ENCODE results near the gene C4orf17. TPM values are rescaled to one million over a fixed set of nuclear protein-coding genes. Genes with fewer than 3 reads are reported as not detected.

The C4orf17 gene
- polyA plus RNA-seq, 2 donors = 0.01 TPM; not detected in 1

GRCh38 chr4:99591757-99592156 lies 80.9 kb downstream of the C4orf17 start:
- no peaks in the 10 kb centered on the region for H3K9me3 ChIP-seq (ENCODE audit: control insufficient read depth in 2 of 2, insufficient read depth in 1 of 2, low read depth in 1 of 2, low read length in 1 of 2)
- 87 to 94% methylated on average over 3 of the region's 3 CpGs for WGBS, 2 donors
- no peaks in the 10 kb centered on the region for H3K36me3 ChIP-seq (ENCODE audit: control insufficient read depth in 2 of 2, insufficient read depth in 2 of 2, low read length in 1 of 2)
- H3K4me3 ChIP-seq (ENCODE audit: low read depth in 1 of 2, low read length in 2 of 2) = no peak overlapping the region
- no peaks in the 10 kb centered on the region for H3K27me3 ChIP-seq (ENCODE audit: control insufficient read depth in 1 of 2, insufficient read depth in 2 of 2, low read length in 2 of 2)
- no peaks in the 10 kb centered on the region for H3K4me1 ChIP-seq (ENCODE audit: control insufficient read depth in 2 of 2, insufficient read depth in 2 of 2, low read length in 1 of 2)
- H3K27ac ChIP-seq (ENCODE audit: low read depth in 2 of 2, low read length in 1 of 2) = no peak overlapping the region

Other genes with a start within 250 kb of the C4orf17 start
- gene ADH1A, start 220.0 kb upstream of the C4orf17 start, polyA plus RNA-seq = not detected
- 10 to 100 TPM; 31.3 to 72.0 TPM for gene ADH1B, start 189.6 kb upstream of the C4orf17 start, polyA plus RNA-seq
- gene ADH1C, start 158.3 kb upstream of the C4orf17 start, polyA plus RNA-seq = 1 to 10 TPM; 1.7 to 2.3 TPM
- 100 to 1,000 TPM; 208 to 250 TPM for gene ADH7, start 75.7 kb upstream of the C4orf17 start, polyA plus RNA-seq
- 1 to 10 TPM; 2.2 to 3.2 TPM for gene TRMT10A, start 53.0 kb downstream of the C4orf17 start, polyA plus RNA-seq
- gene MTTP, start 63.8 kb downstream of the C4orf17 start, polyA plus RNA-seq = under 1 TPM; 0.05 to 0.08 TPM
- under 1 TPM; under 0.01 to 0.04 TPM for gene C4orf54, start 146.8 kb downstream of the C4orf17 start, polyA plus RNA-seq